Vagina (tissue), 2 donors: ENCODE data around the gene DHRSX.

Experiments
- CTCF ChIP-seq, 3 experiments: fragments of 450-650 bp in 2 of 3; fragments of 200-600 bp in 1 of 3; sonication (generic) in 1 of 3; IDR thresholded peaks; one replicate each; pipeline ENCODE4 v1.5.1; 2017 to 2019; ENCODE audit warnings: antibody characterized with exemption in 3 of 3, mild to moderate bottlenecking in 2 of 3, moderate library complexity in 2 of 3
- POLR2A ChIP-seq, 2 donors: fragments of 450-650 bp; IDR thresholded peaks; one replicate each; pipeline ENCODE4 v1.6.1; 2017; ENCODE audit warnings: antibody characterized with exemption in 2 of 2, mild to moderate bottlenecking in 2 of 2, moderate library complexity in 2 of 2
- POLR2AphosphoS5 ChIP-seq, 2 donors: sonication (generic); formaldehyde crosslinking; IDR thresholded peaks; one replicate each; pipeline ENCODE4 v1.9.0; 2017; ENCODE audit warnings: antibody characterized with exemption in 2 of 2, mild to moderate bottlenecking in 2 of 2, low read depth in 1 of 2; ENCODE audit not compliant: insufficient read depth in 1 of 2

GRCh38 chrX:2500091-2500802 is 529 bp downstream of the DHRSX start:
- no peak for TF ChIP-seq CTCF (IDR thresholded peaks at IDR 0.05)
- TF ChIP-seq POLR2A (IDR thresholded peaks at IDR 0.05) = no peak
- TF ChIP-seq POLR2AphosphoS5 (IDR thresholded peaks at IDR 0.05; ENCODE audit: insufficient read depth in 1 of 2, low read depth in 1 of 2) = peak in 1 of 2 donors; percentile 28
